DOHH2 (cell line): Measurements from ENCODE around the gene PPP1R3A.

Source experiments
- H3F3A ChIP-seq: fragments of 200-600 bp; sonication (generic), shearing (Covaris generic); 2 replicates; pipeline ENCODE4 v1.6.0; 2016; ENCODE audit warnings: antibody characterized with exemption, mild to moderate bottlenecking; ENCODE audit not compliant: control insufficient read depth, insufficient read depth
- H3K27ac ChIP-seq: fragments of 200-600 bp; sonication (generic); 2 replicates; pipeline ENCODE4 v1.5.1; 2014; ENCODE audit warnings: low read depth, mild to moderate bottlenecking, low read length, moderate library complexity
- H3K27me3 ChIP-seq: fragments of 200-600 bp; sonication (generic); 2 replicates; pipeline ENCODE4 v1.6.1; 2014; ENCODE audit warnings: mild to moderate bottlenecking, low read length, mixed read lengths; ENCODE audit not compliant: control insufficient read depth
- H3K36me3 ChIP-seq: fragments of 200-600 bp; sonication (generic); 2 replicates; pipeline ENCODE4 v1.6.1; 2014; ENCODE audit warnings: mild to moderate bottlenecking, low read length, moderate library complexity, mixed read lengths; ENCODE audit not compliant: control insufficient read depth
- H3K4me1 ChIP-seq: fragments of 200-600 bp; sonication (generic); 2 replicates; pipeline ENCODE4 v1.6.1; 2014; ENCODE audit warnings: mild to moderate bottlenecking, low read length, mixed read lengths; ENCODE audit not compliant: control insufficient read depth
- H3K4me2 ChIP-seq: fragments of 200-600 bp; sonication (generic); 2 replicates; pipeline ENCODE4 v1.6.0; 2014; ENCODE audit warnings: mild to moderate bottlenecking, low read length, moderate library complexity
- H3K4me3 ChIP-seq: fragments of 200-600 bp; sonication (generic); 2 replicates; pipeline ENCODE4 v1.5.1; 2014; ENCODE audit warnings: mild to moderate bottlenecking, low read length, mixed read lengths
- H3K79me2 ChIP-seq: fragments of 200-600 bp; sonication (generic); 2 replicates; pipeline ENCODE4 v1.6.1; 2014; ENCODE audit warnings: mild to moderate bottlenecking, low read length, mixed read lengths; ENCODE audit not compliant: control insufficient read depth
- H3K9me2 ChIP-seq: fragments of 200-600 bp; sonication (generic); replicated peaks from 2 replicates; pipeline ENCODE4 v1.6.1; 2014; ENCODE audit warnings: mild to moderate bottlenecking, low read length, mixed read lengths; ENCODE audit not compliant: control insufficient read depth
- H3K9me3 ChIP-seq: fragments of 200-600 bp; sonication (generic); 2 replicates; pipeline ENCODE4 v1.6.1; 2014; ENCODE audit warnings: antibody characterized with exemption, low read length, mixed read lengths; ENCODE audit not compliant: control insufficient read depth, insufficient read depth
- H4K20me1 ChIP-seq: fragments of 200-600 bp; sonication (generic); 2 replicates; pipeline ENCODE4 v1.6.0; 2014; ENCODE audit warnings: low read depth, mild to moderate bottlenecking, antibody characterized with exemption, low read length, moderate library complexity; ENCODE audit not compliant: control insufficient read depth, insufficient read depth
- CTCF ChIP-seq: fragments of 200-600 bp; sonication (generic); IDR thresholded peaks from one replicate; pipeline ENCODE4 v1.5.1; 2014; ENCODE audit warnings: antibody characterized with exemption, mild to moderate bottlenecking, low read depth, low read length; ENCODE audit not compliant: poor library complexity, severe bottlenecking
- EZH2phosphoT487 ChIP-seq: fragments of 200-600 bp; sonication (generic); IDR thresholded peaks from 2 replicates; pipeline ENCODE4 v1.6.1; 2017; ENCODE audit warnings: borderline replicate concordance, mild to moderate bottlenecking, antibody characterized with exemption, low read length, moderate library complexity, mixed read lengths

PPP1R3A gene

GRCh38 chr7:113912876-113913275 is 5.9 kb downstream of the PPP1R3A start:
- Histone ChIP-seq H4K20me1 (no peaks in the 10 kb centered on the region), H3K79me2 (no peaks in the 10 kb centered on the region), H3K27me3 (no peaks in the 10 kb centered on the region), H3K27ac (no peak overlapping the region), H3K4me2 (no peak overlapping the region), H3K9me2 (no peaks in the 10 kb centered on the region), H3F3A (no peaks in the 10 kb centered on the region), H3K36me3 (no peaks in the 10 kb centered on the region), H3K4me1 (no peaks in the 10 kb centered on the region), H3K4me3 (no peak overlapping the region), H3K9me3 (no peaks in the 10 kb centered on the region)
- TF ChIP-seq CTCF (no peak), EZH2phosphoT487 (no peak)

GRCh38 chr7:113907617-113908016 is 11.2 kb downstream of the PPP1R3A start:
- no peaks in the 10 kb centered on the region for H3K4me1 ChIP-seq

GRCh38 chr7:113904521-113904920 is 14.3 kb downstream of the PPP1R3A start:
- no peaks in the 10 kb centered on the region for H3K36me3 ChIP-seq
- TF ChIP-seq EZH2phosphoT487 (no peak), CTCF (no peak)
- H3F3A ChIP-seq: no peaks in the 10 kb centered on the region
- H3K79me2 ChIP-seq: no peaks in the 10 kb centered on the region
- no peaks in the 10 kb centered on the region for H3K27me3 ChIP-seq
- H3K4me1 ChIP-seq: no peaks in the 10 kb centered on the region
- no peak overlapping the region for H3K4me3 ChIP-seq
- H3K27ac ChIP-seq: no peak overlapping the region
- no peaks in the 10 kb centered on the region for H4K20me1 ChIP-seq
- no peak overlapping the region for H3K4me2 ChIP-seq
- H3K9me2 ChIP-seq: no peaks in the 10 kb centered on the region
- no peaks in the 10 kb centered on the region for H3K9me3 ChIP-seq

More at GRCh38 chr7:113907617-113908016, 11.2 kb downstream of the PPP1R3A start:
- Histone ChIP-seq H3K36me3 (no peaks in the 10 kb centered on the region), H3K9me3 (no peaks in the 10 kb centered on the region), H3K27me3 (no peaks in the 10 kb centered on the region), H4K20me1 (no peaks in the 10 kb centered on the region), H3K4me3 (no peak overlapping the region), H3K79me2 (no peaks in the 10 kb centered on the region), H3K4me2 (no peak overlapping the region), H3K9me2 (no peaks in the 10 kb centered on the region), H3F3A (no peaks in the 10 kb centered on the region), H3K27ac (no peak overlapping the region)
- TF ChIP-seq EZH2phosphoT487 (no peak), CTCF (no peak)

GRCh38 chr7:113892818-113893217 is 26.0 kb downstream of the PPP1R3A start:
- Histone ChIP-seq H4K20me1 (no peaks in the 10 kb centered on the region), H3K9me3 (no peaks in the 10 kb centered on the region), H3F3A (no peaks in the 10 kb centered on the region), H3K4me3 (no peak overlapping the region), H3K79me2 (no peaks in the 10 kb centered on the region), H3K36me3 (no peaks in the 10 kb centered on the region), H3K4me1 (no peaks in the 10 kb centered on the region), H3K9me2 (no peaks in the 10 kb centered on the region), H3K4me2 (no peak overlapping the region), H3K27me3 (no peaks in the 10 kb centered on the region), H3K27ac (no peak overlapping the region)
- TF ChIP-seq CTCF: no peak
